GM21529 (cell line): ENCODE data around the gene TAF1B.
A peak's percentile ranks its signal among the peaks of the same experiment; 100 is the strongest.
"Not testable (repeated sequence)": the region's sequence is repeated elsewhere in the genome, so short reads cannot be mapped to it uniquely, and the experiment has no call there.

Source experiments
- ATAC-seq: cut with Tn5 transposase; IDR thresholded peaks from one replicate; pipeline ENCODE4 v1.9.1; 2021; ENCODE audit not compliant: unreplicated experiment

TAF1B gene

DNA sequence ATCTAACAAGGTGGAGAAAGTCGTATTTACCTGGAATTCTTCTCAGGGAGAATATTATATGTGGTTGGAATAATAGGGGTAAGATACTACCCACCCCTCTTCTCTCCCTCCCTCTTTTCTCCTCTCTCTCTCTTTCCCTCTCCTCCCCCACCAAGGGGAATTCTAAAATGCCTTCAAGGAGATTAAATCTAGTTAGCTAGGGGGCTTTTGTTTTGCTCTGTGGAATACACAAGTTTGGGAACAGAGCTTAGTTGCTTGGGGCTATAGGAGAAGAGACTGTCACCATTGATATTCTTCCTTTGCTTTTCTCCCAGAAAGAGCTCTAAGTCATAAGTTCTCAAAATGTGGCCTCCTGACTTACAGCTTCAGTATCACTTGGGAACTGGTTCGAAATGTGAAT lies 34.5 kb downstream of the TAF1B start:
- ATAC-seq: no peak

DNA sequence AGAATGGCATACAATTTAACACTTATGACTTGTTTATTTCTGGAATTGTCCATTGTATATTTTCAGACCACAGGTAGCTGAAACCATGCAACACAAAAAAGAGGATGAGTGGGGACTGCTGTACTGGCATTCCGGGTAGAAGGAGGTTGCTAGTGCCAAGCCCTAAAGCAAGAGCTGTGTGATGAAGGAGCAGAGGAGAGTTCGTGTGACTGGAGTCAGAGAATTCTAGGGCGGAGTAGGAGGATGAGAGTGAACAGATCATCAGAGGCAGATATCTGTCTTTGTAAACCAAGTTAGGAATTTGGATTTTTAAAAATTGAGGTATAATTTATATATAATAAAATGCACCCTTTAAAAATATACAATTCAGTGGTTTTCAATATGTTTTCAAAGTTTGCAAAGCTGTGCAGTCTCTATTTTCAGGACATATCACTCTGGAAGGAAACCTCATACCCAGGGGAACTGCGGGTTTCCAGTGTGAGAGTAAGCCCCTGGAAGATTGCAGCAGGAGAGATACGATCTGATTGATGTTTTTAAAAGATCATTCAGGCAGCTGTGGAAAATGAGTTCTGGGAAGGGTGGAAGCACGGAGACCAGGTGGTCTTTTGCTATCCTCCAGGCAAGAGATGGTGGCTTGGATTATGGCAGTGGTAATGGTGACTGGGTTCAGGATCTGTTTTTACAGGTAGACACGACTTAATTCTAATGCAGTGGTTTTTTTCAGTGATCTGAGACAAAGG lies 36.4 kb downstream of the TAF1B start:
- no peak for ATAC-seq

DNA sequence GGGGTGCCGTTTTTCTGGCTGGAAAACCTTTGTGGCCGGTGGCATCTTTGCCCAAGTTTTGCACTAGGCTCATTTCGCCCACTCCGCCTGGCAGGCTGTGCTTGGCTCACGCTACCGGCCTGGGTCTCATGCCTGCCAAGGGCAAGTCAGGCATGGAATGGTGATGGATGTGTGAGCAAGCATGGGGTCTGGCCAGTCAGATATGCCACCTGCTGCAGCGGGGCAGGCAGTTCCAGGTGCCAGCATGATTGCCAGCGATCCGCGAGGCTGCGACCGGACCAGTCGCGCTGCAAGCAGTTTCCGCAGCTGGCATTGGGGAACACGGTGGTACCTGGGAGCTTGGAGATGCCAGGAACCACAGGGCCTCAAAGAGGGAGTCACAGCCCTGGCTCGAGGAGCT lies 40.6 kb downstream of the TAF1B start:
- no peak for ATAC-seq

DNA sequence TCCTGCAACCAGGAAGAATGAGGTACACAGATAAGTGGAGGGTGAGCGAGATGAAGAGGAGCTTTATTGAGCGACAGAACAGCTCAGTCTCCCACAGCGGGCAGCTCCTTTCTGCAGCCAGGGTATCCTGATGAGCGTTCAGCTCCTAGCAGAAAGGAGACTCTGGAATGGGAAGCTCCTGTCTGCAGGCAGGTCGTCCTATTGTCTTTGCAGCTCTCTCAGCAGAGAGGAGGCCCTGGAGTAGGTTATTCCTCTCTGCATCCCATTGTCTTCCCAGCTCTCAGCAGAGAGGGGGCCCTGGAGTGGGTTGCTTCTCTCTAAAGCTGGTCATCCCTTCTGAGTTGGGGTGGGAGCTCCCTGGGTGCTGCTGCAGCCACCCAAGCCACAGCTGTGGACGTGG lies 41.2 kb downstream of the TAF1B start:
- no peak for ATAC-seq

DNA sequence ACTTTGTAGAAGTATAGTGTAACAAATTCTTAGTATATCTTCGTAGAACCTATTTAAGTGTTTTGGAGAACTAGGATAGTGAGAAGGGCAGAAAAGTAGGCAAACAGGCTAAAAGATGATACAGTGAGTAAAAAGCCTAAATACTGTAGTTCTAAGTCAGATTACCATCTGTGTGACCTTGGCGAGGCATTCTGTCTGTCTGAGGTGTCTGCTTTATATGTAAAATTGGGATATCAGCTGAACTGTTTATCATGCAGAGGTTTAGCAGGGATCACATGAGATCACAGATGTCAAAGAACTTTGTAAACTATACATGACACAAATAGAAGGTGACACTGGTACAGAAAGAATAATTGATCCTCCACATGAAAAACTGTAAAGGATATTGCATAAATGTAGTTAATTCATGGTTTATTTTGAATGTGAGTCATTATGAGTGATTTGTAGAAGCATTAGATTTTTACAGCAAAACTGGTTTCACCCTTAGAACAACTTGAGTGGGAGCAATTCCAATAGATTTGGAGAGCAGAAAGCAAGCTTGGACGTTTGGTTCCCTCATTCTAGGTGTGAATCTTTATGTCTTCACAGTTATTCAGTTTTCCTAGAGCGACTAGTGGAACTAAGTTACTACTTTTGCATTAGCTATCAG lies 41.9 kb downstream of the TAF1B start:
- ATAC-seq: no peak

DNA sequence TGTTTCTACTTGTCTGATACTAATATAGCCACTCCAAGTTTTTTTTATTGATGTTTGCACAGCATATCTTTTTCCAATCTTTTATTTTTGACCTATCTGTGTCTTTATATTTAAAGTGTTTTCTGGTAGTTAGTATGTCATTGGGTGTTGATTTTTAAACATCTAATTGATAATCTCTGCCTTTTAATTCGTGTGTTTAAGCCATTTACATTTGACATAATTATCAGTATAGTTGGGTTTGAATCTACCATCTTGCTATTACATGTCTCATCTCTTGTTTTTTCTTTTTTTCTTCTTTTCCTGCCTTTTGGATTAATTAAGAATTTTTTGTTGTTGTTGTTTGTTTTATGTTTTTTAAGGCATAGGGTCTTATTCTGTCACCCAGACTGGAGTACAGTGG lies 44.2 kb downstream of the TAF1B start:
- no peak for ATAC-seq

DNA sequence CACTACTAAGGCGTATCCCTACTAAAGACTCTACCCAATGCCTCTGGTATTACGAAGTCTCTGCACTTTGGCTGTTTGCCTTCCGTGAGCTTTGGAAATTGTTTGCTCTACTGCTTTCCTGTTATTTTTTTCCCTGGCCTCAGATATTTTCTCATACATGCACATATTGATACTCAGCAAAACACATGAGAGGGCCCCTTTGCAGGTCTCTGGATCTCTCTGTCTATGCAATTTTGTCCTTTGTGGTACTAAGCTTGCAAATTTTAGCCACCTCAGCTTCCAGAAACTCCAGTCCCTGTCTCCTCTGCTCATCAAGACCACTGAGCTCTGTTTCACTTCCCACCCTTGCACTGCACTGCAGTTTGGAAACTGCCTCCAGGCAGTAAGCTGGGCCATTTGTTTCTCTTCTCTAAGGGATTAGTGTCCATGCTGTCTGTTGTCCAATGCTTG lies 46.6 kb downstream of the TAF1B start:
- no peak for ATAC-seq

DNA sequence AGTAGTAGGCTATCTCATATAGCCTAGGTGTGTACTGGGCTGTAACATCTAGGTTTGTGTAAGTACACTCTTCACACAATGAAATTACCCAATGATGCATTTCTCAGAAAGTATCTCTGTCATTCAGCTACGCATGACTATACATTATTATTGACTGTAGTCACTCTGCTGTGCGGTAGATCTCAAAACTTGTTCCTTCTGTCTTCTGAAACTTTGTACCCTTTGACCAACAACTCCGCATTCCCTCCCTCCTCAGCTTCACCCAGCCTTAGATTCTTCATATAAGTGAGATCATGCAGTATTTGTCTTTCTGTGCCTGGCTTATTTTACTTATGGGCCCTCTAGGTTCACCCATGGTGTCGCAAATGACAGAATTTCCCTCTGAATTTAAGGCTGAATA lies 49.0 kb downstream of the TAF1B start:
- no peak for ATAC-seq

DNA sequence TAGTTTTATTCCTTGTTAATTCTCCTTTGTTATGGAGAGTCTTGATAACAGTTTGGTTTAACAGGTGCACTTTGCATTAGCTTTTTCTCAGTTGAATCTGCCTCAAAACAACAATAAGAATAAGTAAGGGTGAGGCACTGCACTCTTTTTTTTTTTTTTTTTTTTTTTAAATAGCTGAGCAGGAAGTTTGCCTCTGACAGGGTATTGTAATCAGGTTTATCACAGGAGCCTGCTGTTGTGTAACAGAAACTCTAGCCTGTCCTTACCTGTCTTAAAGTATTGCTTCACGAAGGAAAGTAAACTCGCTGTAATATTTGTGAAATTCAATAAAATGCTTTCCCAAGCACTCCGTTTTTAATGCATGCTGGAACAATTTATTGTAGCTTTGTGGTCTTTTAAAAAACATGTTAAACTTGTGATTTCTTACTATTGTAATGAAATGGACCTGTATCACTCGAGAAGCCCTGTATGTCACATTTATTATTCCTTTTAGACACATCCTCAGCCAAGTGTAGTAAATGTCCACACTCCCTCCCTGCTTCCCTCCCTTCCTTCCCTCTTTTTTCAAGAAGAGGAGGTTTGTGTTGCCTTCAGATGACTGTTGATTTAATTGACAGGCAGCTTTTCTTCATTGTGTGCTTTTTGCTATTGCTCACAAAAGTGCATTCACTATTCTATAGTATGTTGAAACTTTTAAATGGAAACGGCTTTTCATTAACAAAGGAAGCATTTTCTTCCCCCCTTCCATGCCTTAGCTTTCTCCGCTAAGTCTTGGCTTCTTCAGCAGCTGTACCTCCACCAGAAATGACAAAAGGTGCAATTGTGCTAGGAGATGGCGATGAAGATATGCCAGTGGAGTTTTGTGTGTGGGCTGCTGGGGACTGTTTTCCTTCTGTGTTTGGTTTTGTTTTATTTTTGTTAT lies 52.7 kb downstream of the TAF1B start:
- no peak for ATAC-seq

DNA sequence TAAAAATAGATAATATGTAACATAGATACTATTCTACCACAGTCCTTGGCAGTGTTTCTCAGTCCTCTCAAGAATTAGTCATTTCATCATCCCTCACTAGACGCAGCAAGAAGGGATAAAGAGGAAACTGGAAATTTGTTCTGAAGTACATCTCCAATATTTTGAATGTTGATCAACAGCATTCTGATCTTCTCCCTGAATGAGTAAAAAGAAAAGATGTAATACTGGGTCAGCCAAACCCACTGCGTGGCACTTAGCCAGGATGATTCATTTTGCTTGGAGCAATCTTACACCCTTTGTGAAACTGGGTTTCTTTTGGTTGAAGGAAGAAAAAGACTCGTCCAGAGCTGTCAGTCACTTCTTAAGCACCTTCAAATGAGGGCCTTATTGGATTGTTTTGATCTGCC lies 54.1 kb downstream of the TAF1B start:
- peak; percentile 90 for ATAC-seq

DNA sequence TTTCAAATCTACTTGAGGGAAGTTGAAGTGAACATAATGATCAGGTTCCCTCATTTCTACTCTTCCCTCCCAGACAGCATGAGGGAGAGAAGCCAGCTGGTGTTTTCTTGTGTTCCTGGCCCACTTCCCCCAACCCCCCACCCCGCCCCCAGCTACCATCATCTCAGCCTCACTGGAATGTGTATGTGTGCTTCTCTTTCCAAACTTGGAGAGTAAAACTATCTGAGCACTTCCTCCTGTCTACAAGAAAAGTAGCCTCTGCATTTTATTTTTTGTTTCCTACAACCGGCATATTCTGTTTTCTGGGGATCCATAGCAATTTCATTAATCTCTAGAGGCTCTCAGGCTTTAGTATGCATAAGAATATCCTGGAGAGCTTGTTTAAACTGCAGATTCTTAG lies 54.6 kb downstream of the TAF1B start:
- no peak for ATAC-seq

DNA sequence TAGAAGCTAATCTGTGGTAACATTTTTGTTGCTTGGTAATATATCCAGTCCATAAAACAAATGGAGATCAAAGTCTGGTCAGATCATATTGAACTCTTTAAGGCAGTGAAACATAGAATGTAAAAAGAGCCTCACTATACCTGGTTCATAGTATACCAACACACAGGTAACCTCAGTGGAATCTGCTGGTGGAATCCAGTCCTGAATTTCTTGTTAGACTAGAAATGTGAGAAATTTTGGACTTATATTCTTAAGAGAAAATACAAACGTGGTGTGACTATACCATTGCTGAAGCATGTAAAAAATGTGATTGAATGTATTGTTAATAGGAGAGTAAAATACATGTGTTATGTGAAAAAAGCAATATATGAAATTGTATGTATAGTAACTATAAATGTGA lies 62.1 kb downstream of the TAF1B start:
- no peak for ATAC-seq

DNA sequence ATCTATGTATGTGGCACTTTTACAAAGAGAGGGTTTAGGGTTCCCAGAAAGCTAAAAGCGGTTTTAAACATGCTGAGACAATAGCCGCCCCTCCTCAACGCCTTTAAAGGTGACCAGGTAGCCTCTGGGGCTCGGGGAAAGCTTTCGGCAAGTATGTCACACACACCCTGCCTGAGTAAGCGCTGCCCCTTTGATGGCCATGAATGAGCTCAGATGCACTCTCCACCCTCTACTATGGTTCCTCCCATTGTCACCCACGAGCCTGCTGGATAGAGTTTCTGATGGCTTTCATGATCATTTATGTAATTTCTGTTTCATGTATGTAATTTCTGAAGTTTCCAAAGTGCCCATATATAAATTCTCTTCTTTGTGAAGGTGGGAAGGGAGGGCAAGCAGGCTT lies 64.1 kb downstream of the TAF1B start:
- no peak for ATAC-seq

DNA sequence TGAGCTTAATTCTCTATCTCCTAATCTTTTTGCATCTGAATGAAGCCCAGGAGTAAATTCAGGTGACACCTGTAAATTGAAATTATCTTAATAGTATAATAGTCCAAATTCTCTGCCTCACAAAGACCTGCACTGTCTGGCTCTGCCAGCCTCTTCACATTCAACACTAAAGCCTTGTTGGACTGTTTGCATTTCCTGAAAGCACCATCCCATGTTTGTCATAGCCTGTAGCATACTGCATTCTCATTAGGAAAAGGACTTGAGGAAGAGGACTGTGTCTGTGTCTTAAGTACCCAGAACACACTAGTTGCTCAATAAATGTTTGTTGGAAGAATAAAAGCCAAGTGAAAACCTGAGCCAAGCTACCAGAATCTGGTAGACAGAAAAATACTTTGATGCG lies 65.4 kb downstream of the TAF1B start:
- ATAC-seq: no peak

DNA sequence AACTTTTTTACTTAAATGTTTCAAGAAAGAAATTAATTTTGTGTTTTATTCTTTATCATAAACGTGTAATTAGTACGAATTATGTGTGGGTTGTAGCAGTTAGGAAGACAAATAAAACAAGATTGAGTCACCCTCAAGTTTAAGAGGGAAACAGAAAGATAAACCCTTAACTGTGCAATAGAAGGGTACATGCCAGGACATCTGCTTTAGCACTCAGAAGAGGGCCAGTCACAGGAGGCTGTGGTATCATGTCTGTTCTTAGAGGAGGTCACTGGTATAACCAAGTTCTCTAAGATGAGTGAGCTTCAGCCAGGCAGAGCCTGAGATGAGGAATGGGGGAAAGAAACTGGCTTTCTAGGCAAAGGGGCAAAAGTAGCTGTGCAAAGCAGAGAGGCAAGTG lies 65.8 kb downstream of the TAF1B start:
- ATAC-seq: no peak

DNA sequence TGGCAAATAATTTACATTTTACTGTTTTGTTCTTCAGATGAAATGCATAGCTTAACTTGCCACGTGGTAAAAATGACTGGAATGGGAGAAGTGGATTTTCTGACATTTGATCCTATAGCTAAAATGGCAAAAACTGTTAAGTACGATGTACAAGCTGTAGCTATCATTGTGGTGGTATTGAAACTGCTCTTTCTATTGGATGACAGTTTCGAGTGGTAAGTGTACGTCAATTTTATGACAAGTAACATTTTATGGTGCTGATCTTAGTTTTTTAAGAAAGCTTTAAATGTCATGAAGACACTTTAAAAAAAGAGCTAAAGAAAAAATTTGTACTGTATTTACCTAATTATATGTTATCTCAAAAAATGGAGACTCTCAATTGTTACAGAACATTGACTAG lies 67.4 kb downstream of the TAF1B start:
- no peak for ATAC-seq

DNA sequence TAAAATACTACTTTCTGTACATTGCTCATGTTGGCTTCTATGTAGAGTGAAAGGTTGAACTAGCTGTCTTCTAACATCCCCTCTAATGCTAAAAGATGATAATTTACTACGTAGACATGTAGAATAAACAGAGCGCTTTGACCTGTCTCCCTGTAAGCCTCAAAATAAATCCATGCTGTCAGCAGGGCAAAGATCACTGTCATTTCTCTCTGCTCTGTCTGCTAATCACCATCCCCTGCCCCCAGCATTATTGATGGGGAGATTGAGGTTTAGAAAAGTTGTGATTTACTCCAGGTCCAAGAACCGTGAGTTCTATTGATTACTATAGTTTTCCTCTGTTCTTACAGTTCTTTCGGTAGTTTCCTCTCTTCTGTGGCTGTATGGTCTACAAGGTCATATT lies 69.2 kb downstream of the TAF1B start:
- ATAC-seq: no peak

DNA sequence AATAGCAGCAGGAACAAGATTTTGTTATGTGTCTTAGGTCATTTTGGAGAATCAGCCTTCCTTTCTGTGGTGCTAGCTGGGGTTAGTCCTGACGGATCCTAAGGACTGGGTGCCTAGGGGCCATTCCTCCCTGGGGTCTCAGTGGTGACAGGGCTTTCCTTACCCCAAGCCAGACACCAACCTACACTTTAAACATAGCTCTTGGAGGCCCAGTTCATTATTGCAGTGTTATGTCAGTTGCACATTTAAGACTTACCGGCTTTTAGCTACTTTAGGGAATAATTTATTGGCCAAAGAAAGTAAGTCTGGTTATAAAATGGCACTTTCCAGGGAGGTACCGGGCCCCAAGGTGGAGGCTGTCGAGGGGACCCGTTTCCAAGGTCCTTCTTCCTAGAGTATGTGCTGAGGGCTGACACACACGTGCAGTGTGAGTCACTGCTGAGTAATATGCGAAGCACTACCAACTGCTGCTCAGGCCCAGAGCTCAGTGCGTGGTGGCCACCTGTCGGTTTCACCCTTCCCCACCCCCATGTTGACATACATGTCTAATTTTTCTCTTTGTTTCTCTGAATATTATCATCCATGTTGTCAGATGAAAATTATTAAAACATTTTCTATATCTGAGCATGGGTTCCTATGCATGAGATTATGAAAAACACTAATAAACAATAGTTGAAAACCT lies 71.3 kb downstream of the TAF1B start:
- peak; percentile 100 for ATAC-seq

DNA sequence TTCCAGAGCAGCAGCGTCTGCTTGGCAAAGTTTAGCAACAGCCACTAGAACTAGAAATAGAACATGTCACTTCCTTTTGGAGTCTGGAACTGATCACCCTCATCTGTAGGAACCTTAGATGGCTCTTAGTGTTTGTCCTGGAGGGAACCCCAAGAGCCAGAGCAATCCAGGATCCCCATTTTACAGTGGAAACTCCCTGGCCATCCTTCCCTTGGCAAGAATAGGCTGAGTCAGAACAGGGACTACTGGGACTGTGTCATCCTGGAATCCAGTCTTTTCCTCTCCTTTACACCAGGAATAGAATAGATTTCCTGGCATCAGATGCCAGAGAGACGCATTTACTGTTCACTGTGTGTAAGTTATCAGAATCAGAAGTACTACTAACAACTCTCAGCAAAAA lies 75.0 kb downstream of the TAF1B start:
- no peak for ATAC-seq

DNA sequence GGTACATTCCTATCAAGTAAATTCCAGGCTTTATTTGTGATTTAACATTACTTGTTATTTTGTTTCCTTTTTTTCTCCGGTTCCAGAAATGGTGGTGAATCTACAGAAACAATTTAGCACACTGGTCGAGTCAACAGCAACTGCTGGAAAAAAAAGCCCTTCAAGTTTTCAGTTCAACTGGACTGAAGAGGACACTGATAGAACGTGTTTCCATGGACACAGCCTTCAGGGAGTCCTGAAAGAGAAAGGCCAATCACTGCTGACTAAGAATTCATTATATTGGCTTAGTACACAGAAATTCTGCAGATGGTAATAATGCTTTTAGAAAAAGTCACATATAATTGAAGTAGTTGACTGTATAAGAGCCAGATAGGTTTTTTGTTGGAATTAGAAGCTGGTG lies 76.2 kb downstream of the TAF1B start:
- ATAC-seq: no peak

DNA sequence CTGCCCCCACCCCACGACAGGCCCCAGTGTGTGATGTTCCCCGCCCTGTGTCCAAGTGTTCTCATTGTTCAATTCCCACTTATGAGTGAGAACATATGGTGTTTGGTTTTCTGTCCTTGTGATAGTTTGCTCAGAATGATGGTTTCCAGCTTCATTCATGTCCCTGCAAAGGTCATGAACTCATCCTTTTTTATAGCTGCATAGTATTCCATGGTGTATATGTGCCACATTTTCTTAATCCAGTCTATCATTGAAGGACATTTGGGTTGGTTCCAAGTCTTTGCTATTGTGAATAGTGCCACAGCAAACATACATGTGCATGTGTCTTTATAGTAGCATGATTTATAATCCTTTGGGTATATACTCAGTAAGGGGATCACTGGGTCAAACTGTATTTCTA lies 83.7 kb downstream of the TAF1B start:
- not testable (repeated sequence) for ATAC-seq
